Memory B cell (primary cell): ENCODE results near the gene CSTF1.
"Not testable (repeated sequence)": the region's sequence is repeated elsewhere in the genome, so short reads cannot be mapped to it uniquely, and the experiment has no call there.

Source experiments
- ATAC-seq: fragments of 150-1000 bp; cut with Tn5 transposase; 2 replicates; pipeline ENCODE4 v1.10.0; 2021; ENCODE audit warnings: low read depth, mild to moderate bottlenecking, moderate library complexity
- DNase-seq, 2 donors: peaks; one replicate each; pipeline ENCODE4 v3.0.0; 2022; ENCODE audit warnings: low spot score in 2 of 2
- H3K27ac Mint-ChIP-seq: one replicate; pipeline ENCODE4 v1.8.0; 2022; ENCODE audit warnings: mild to moderate bottlenecking, moderate library complexity, mixed read lengths
- H3K27me3 Mint-ChIP-seq: one replicate; pipeline ENCODE4 v1.8.0; 2022; ENCODE audit warnings: mixed read lengths
- H3K36me3 Mint-ChIP-seq: one replicate; pipeline ENCODE4 v1.8.0; 2022; ENCODE audit warnings: mild to moderate bottlenecking, mixed read lengths
- H3K4me1 Mint-ChIP-seq: one replicate; pipeline ENCODE4 v1.8.0; 2022; ENCODE audit warnings: mixed read lengths
- H3K4me3 Mint-ChIP-seq: one replicate; pipeline ENCODE4 v1.8.0; 2022; ENCODE audit warnings: mild to moderate bottlenecking, moderate library complexity, mixed read lengths
- H3K9me3 Mint-ChIP-seq: one replicate; pipeline ENCODE4 v1.8.0; 2022; ENCODE audit warnings: mixed read lengths

CSTF1 gene

DNA sequence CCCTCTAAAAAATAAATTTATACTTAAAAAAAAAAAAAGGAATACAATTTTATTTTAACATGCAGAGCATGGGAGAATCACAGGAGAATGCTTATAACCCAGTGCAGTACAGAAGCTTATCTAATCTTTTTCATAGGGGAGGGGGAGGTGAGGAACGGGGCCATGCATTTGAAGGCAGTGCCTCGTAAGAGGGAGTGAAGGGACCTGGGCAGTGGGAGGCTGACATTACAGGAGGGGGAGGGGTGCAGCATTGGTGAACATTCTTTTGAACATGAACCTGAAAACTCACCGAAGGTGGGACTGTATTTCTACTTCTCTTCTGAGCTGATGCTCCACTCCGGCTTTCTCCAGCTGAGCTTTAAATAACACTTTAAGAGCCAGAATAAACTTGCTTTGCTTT is 9.7 kb upstream of the CSTF1 start:
- Mint-ChIP-seq H3K9me3 (no peaks in the 10 kb centered on the region), H3K27ac (no peak overlapping the region), H3K4me1 (peaks cover 2% of the 10 kb centered on the region), H3K4me3 (no peak overlapping the region), H3K36me3 (peaks cover 10% of the 10 kb centered on the region), H3K27me3 (no peaks in the 10 kb centered on the region)
- DNase-seq (no peak), ATAC-seq (no peak)

GRCh38 chr20:56383334-56383733 is 9.1 kb upstream of the CSTF1 start:
- Mint-ChIP-seq H3K9me3 (no peaks in the 10 kb centered on the region), H3K4me1 (peaks cover 2% of the 10 kb centered on the region), H3K27ac (no peak overlapping the region), H3K36me3 (peaks cover 10% of the 10 kb centered on the region), H3K27me3 (no peaks in the 10 kb centered on the region), H3K4me3 (no peak overlapping the region)
- DNase-seq: no peak
- ATAC-seq: no peak

DNA sequence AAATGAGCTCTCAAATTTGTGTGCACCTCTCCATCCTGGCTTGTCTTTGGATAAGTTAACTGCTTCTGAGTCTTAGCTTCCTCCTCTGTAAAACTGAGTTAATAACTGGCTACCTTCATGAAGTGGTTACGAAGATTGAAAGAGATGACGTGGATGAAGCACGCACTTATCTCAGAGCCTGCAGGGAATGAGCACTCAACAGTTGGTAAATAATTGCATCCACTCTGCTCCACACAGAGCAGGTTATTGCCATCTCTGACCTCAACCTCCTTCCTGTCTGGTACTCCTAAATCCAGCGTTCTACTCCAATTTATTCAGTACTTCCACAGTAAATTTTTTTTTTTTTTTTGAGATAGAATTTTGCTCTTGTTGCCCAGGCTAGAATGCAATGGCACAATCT is 7.3 kb upstream of the CSTF1 start:
- Mint-ChIP-seq H3K4me3 (no peak overlapping the region), H3K27me3 (no peaks in the 10 kb centered on the region), H3K27ac (no peak overlapping the region), H3K4me1 (peaks cover 2% of the 10 kb centered on the region), H3K9me3 (no peaks in the 10 kb centered on the region), H3K36me3 (peaks cover 12% of the 10 kb centered on the region)
- ATAC-seq (no peak), DNase-seq (no peak)

GRCh38 chr20:56386219-56386618 is 6.2 kb upstream of the CSTF1 start:
- Mint-ChIP-seq H3K27ac (no peak overlapping the region), H3K4me3 (no peak overlapping the region), H3K4me1 (peaks cover 4% of the 10 kb centered on the region), H3K27me3 (no peaks in the 10 kb centered on the region), H3K36me3 (peaks cover 12% of the 10 kb centered on the region), H3K9me3 (no peaks in the 10 kb centered on the region)
- DNase-seq (no peak), ATAC-seq (no peak)

DNA sequence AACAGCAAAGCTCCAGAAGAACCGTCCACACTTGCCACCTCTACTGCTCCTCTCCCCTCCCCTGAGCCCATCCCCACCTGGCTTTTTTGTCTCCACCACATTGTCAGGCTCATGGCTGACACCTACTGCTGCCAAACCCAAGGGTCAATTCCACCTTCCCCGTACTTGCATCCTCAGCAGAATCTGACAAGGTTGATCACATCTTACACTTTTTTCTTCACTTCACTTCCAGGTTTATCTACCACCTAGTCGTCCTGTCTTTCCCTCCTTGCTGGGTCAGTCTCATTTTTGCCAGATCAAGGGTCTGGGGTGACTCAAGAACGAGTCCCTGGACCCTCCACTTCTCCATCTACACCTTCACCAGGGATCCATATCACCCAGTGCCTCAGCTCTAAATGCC is 3.6 kb upstream of the CSTF1 start:
- Mint-ChIP-seq H3K36me3 (peaks cover 12% of the 10 kb centered on the region), H3K27ac (no peak overlapping the region)
- ATAC-seq: no peak

DNA sequence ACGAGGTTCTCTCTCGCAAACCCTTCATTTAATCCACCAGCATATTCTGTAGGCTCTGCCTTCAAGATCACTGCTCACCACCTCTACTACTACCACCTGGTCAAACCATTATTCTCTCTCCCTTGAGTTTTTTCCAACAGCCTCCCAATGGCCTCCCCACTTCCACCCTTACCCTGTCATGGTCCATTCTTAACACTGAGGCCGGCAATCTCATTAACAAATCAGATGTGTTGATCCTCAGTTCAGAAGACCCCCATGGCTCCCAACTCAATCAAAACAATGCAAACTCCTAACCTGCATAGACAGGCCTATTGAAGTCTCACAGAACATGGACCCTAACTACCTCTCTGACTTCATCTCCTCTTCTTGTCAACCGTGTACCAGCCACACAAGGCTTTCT is 2.6 kb upstream of the CSTF1 start:
- Mint-ChIP-seq H3K4me3 (no peak overlapping the region), H3K27ac (no peak overlapping the region), H3K36me3 (peaks cover 12% of the 10 kb centered on the region), H3K9me3 (no peaks in the 10 kb centered on the region), H3K27me3 (no peaks in the 10 kb centered on the region), H3K4me1 (peaks cover 16% of the 10 kb centered on the region)
- DNase-seq (no peak), ATAC-seq (no peak)

More for the DNA sequence above, 3.6 kb upstream of the CSTF1 start:
- no peak overlapping the region for H3K4me3 Mint-ChIP-seq
- H3K27me3 Mint-ChIP-seq: no peaks in the 10 kb centered on the region
- peaks cover 16% of the 10 kb centered on the region for H3K4me1 Mint-ChIP-seq
- DNase-seq: no peak
- H3K9me3 Mint-ChIP-seq: no peaks in the 10 kb centered on the region

DNA sequence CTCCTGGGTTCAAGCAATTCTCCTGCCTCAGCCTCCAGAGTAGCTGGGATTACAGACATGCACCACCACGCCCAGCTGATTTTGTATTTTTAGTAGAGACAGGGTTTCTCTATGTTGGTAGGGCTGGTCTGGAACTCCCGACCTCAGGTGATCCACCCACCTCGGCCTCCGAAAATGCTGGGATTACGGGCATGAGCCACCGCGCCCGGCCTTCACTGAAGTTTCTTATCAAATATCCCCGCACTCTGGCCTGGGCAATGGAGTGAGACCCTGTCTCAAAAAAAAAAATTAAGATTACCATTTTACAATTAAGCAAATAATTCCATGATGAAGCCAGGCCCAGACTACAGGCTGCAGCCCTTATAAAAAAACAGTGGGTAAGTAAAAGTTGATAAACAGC is 2.0 kb upstream of the CSTF1 start:
- not testable (repeated sequence) for H3K27me3 Mint-ChIP-seq, ATAC-seq, H3K27ac Mint-ChIP-seq, H3K9me3 Mint-ChIP-seq, DNase-seq, H3K4me3 Mint-ChIP-seq
- peaks cover 18% of the 10 kb centered on the region for H3K4me1 Mint-ChIP-seq
- H3K36me3 Mint-ChIP-seq: peaks cover 11% of the 10 kb centered on the region

- H3K27me3 Mint-ChIP-seq: no peaks in the 10 kb centered on the region
- H3K4me1 Mint-ChIP-seq: peaks cover 16% of the 10 kb centered on the region
- DNase-seq: no peak
- ATAC-seq: no peak
- no peaks in the 10 kb centered on the region for H3K9me3 Mint-ChIP-seq
- peaks cover 15% of the 10 kb centered on the region for H3K36me3 Mint-ChIP-seq
- peak overlapping the region; percentile 75 for H3K4me3 Mint-ChIP-seq
- no peak overlapping the region for H3K27ac Mint-ChIP-seq
Measured at GRCh38 chr20:56391037-56391436, 1.4 kb upstream of the CSTF1 start.

DNA sequence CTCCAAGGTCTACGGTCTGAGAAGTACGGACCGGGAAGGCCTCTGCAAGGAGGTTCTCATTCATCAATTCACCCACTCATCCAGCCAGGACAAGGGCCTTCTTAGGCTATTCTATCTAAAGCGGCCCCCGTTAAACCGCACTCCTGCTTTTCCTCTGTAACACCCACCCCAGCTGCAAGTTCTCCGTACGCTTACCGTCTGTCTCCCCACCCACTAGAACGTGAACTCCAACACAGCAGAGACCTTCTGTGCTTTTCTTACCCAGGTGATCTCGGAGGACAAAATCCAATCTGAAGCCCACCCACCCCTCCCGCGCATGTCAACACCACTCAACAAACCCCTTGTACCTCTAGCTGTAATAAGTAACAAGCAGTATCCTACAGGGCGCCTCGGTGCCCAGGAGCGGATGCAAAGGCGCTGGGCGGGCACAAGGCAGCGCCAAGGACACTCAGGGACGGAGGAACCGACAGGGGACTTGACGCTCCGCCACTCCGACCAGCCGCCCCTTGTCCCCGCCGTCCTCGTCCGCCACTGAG is 781 bp upstream of the CSTF1 start:
- ATAC-seq (no peak), DNase-seq (peak in 1 of 2 donors; percentile 13)
- Mint-ChIP-seq H3K27ac (no peak overlapping the region), H3K4me3 (no peak overlapping the region), H3K4me1 (peaks cover 16% of the 10 kb centered on the region), H3K9me3 (no peaks in the 10 kb centered on the region), H3K27me3 (no peaks in the 10 kb centered on the region), H3K36me3 (peaks cover 13% of the 10 kb centered on the region)

GRCh38 chr20:56392881-56393482 is 537 bp downstream of the CSTF1 start:
- Mint-ChIP-seq H3K9me3 (no peaks in the 10 kb centered on the region), H3K27ac (no peak overlapping the region), H3K36me3 (peaks cover 20% of the 10 kb centered on the region), H3K27me3 (no peaks in the 10 kb centered on the region), H3K4me3 (no peak overlapping the region), H3K4me1 (peaks cover 16% of the 10 kb centered on the region)
- no peak for DNase-seq
- ATAC-seq: no peak

DNA sequence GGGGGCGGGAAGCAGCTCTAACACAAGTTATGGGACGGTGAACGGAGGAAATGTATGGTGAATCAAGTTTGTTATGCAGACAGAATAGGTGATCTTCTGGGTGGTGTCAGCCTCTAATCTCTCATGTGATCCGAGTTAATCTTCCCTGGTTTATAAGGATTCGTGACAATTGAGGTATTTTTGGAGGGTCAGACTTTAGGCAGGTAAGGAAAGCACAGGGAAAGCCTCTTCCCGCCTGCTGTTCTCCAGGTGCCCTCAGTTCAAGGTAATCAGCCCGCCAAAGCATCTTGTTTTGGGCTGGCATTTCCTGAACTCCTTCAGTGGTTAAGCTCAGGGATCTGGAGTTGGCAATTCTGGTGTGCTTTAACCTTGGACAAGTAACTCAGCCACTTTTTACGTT is 1.2 kb downstream of the CSTF1 start:
- Mint-ChIP-seq H3K4me1 (peaks cover 16% of the 10 kb centered on the region), H3K4me3 (no peak overlapping the region), H3K9me3 (no peaks in the 10 kb centered on the region), H3K27me3 (no peaks in the 10 kb centered on the region), H3K27ac (no peak overlapping the region), H3K36me3 (peaks cover 20% of the 10 kb centered on the region)
- ATAC-seq: no peak
- no peak for DNase-seq

DNA sequence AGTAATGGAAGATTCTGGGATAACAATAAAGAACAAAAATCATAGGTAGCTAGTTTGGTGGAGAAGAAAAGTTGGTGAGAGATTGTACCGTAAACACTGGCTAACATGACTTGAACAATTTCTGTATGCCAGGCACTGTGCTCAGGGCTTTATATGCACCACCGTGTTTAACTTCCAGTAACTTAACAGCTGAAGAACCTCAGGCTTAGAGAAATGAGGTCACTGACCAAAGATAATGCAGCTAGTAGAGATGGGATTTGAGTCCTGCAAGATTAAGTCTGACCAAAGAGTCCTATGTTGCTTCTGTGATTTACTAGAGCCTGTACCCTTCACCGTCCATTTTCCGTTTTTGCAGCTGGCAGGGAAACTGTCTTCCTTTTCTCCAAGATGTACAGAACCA is 2.7 kb downstream of the CSTF1 start:
- H3K9me3 Mint-ChIP-seq: no peaks in the 10 kb centered on the region
- H3K27me3 Mint-ChIP-seq: no peaks in the 10 kb centered on the region
- ATAC-seq: no peak
- H3K36me3 Mint-ChIP-seq: peaks cover 20% of the 10 kb centered on the region
- DNase-seq: no peak
- no peak overlapping the region for H3K4me3 Mint-ChIP-seq
- H3K4me1 Mint-ChIP-seq: peaks cover 16% of the 10 kb centered on the region
- H3K27ac Mint-ChIP-seq: peak overlapping the region; percentile 17

- H3K9me3 Mint-ChIP-seq: no peaks in the 10 kb centered on the region
- H3K27ac Mint-ChIP-seq: no peak overlapping the region
- ATAC-seq: peak; percentile 75
- H3K36me3 Mint-ChIP-seq: peaks cover 29% of the 10 kb centered on the region
- H3K4me3 Mint-ChIP-seq: no peak overlapping the region
- DNase-seq: peak; percentile 47 to 48
- H3K4me1 Mint-ChIP-seq: no peaks in the 10 kb centered on the region
- H3K27me3 Mint-ChIP-seq: no peaks in the 10 kb centered on the region
Measured at GRCh38 chr20:56400001-56400640, 7.7 kb downstream of the CSTF1 start.

GRCh38 chr20:56403465-56403864 is 11.0 kb downstream of the CSTF1 start:
- Mint-ChIP-seq H3K4me3 (no peak overlapping the region), H3K27ac (no peak overlapping the region), H3K4me1 (no peaks in the 10 kb centered on the region), H3K36me3 (peaks cover 33% of the 10 kb centered on the region), H3K27me3 (no peaks in the 10 kb centered on the region), H3K9me3 (no peaks in the 10 kb centered on the region)
- ATAC-seq: no peak
- DNase-seq: no peak

GRCh38 chr20:56405356-56405755 is 12.9 kb downstream of the CSTF1 start:
- peaks cover 29% of the 10 kb centered on the region for H3K36me3 Mint-ChIP-seq
- H3K9me3 Mint-ChIP-seq, H3K27ac Mint-ChIP-seq, ATAC-seq, H3K4me1 Mint-ChIP-seq, H3K27me3 Mint-ChIP-seq, DNase-seq, H3K4me3 Mint-ChIP-seq: not testable (repeated sequence)
